Fibroblast of the aortic adventitia (primary cell): ENCODE measurements around the gene VAV2. TPM values are rescaled to one million over a fixed set of nuclear protein-coding genes. Genes with fewer than 3 reads are reported as not detected.

Experiments
- DNase-seq: peaks from one replicate; pipeline ENCODE4 v3.0.0-alpha.2; 2010; ENCODE audit warnings: low read depth
- H3K4me3 ChIP-seq: 2 replicates; pipeline ENCODE4 v1.5.1; 2011; ENCODE audit warnings: low read depth, mild to moderate bottlenecking, control low read depth, low read length, moderate library complexity
- total RNA-seq: library from RNA; depleted of rRNA; stranded (reverse); fragments of >200 nt; gene quantifications from 2 replicates; pipeline ENCODE4 v1.2.3, GENCODE V29; 2012; ENCODE audit warnings: low replicate concordance
- TF ChIP-seq, protein P1 (sequence below): IDR thresholded peaks from 2 replicates; pipeline ENCODE4 v1.5.1; 2011; ENCODE audit warnings: mild to moderate bottlenecking, low read length, control low read depth, inconsistent platforms; ENCODE audit not compliant: insufficient read depth

Gene VAV2
- total RNA-seq, 1 donor = 10.9 TPM

DNA sequence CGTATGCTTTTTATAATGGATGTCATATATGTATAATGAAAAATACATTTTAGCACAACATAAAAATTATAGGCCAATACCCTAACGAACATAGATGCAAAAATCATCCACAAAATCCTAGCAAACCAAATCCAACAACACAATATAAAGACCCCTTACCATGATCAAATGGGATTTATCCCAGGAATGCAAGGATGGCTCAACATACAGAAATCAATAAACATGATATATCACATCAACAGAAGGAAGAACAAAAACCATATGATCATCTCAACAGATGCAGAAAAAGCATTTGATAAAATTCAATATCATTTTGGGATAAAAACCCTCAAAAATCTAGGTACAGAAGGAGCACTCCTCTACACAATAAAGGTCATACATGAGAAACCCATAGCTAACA lies 27.7 kb downstream of the VAV2 start:
- no peak for DNase-seq
- H3K4me3 ChIP-seq = no peak overlapping the region
- TF ChIP-seq, protein P1, sequence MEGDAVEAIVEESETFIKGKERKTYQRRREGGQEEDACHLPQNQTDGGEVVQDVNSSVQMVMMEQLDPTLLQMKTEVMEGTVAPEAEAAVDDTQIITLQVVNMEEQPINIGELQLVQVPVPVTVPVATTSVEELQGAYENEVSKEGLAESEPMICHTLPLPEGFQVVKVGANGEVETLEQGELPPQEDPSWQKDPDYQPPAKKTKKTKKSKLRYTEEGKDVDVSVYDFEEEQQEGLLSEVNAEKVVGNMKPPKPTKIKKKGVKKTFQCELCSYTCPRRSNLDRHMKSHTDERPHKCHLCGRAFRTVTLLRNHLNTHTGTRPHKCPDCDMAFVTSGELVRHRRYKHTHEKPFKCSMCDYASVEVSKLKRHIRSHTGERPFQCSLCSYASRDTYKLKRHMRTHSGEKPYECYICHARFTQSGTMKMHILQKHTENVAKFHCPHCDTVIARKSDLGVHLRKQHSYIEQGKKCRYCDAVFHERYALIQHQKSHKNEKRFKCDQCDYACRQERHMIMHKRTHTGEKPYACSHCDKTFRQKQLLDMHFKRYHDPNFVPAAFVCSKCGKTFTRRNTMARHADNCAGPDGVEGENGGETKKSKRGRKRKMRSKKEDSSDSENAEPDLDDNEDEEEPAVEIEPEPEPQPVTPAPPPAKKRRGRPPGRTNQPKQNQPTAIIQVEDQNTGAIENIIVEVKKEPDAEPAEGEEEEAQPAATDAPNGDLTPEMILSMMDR = no peak

DNA sequence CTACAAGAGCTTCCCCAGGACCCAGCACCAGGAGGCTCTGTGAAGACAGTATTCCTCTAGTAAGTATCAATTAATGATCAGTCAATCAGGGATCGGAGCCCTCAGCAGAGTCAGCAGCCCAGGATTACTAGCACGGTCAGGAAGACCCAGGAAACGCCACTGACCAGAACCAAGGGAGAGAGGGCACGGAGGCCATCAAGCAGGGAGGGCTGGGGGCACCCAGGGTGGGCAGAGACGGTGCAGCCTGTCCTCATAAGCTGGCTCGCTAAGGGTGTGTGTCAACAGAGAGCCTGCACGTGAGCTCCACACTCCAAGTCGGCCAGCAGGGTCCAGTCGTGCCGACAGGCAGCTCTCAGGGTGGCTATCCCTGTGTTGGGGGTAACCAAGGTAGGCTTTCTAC lies 29.0 kb downstream of the VAV2 start:
- TF ChIP-seq, protein P1 = no peak
- no peak for DNase-seq
- H3K4me3 ChIP-seq = no peak overlapping the region

DNA sequence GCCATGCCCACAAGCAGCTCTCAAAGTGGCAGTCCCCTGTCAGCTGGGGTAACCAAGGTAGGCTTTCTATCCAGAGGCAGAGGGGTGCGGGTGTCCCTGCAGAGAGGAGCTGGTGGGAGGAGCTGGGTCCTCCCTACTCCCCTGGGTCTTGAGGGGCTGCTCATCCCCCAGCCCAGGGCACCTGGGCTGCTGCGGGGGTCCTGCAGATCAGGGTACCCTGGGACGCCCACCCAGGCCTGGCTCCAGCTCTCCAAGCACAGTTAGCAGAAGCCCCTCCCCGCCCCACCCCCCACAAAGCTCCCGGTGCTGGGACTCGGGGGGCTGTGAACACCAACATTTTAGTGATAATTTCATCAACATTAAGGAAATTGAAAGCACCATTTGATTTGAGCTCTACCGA lies 29.8 kb downstream of the VAV2 start:
- no peak for DNase-seq

DNA sequence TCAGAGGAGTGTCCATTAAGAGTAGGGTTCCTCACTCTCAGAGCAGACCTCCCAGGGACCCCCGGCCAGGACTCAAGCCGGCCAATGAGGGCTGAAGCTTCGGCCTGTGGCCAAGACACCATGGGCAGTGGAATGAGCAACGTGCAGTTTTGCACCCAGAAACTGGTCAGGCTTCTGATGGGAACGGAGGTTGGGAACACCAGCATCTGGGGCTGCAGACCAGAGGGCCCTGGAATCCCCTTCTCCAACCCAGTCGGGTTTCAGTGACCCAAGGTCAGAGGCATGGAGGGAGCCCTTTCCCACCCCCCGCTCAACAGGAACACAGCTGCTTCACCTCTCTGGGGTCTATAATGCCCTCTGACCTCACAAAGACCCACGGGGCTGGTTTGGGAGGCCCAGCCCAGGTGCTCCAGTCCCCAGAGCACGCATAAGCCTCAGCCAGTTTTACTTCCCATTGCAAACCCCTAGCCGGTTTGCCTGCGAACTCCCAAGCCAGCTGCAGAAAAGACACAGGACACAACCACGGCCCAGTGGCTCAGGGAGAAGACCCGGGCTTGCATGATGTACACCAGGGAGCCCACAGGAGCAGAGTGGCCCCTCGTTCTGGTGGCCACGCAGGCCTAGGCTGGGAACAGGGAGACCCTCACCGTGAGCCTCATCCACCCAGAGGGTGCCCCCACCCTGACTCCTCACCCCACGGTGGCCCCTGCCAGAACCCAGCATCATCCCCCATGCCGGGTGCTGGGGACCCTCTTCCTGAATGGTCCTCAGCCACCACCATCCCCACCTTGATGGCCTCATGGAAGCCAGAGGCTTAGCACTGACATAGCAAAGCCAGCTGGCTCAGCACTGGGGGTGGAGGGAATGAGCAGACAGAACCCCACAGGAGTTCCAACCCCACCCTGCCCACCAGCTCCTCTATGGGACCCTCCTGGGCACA lies 30.6 kb downstream of the VAV2 start:
- TF ChIP-seq, protein P1 = no peak

More for the DNA sequence above, 29.8 kb downstream of the VAV2 start:
- H3K4me3 ChIP-seq = no peak overlapping the region
- TF ChIP-seq, protein P1 = no peak

DNA sequence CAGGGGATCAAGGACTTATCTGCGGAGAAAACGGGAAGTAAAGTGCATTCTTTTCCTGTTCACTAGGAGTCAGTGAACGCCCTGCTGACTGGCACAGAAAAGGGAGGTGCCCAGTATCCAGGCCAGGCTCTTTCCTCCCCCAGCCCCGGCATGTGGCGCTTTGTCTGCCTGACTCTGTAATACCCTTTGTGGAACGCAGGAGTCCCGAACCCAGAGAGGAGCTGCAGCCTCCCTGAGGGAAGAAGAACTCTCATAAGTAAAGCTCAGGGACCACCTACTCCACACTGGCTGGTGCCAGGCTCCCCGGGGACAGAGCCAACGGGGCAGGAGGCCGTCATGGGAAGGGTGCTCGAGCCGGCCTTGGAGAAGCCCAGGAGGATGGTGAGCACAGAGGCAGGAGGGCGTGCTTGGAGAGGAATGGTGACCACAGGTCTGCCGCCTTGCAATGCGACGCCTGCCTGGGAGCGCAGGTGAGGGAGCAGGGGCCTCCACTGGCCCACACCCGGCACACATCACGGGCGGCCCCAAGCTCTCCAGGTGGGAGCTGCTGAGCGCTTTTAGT lies 31.5 kb downstream of the VAV2 start:
- TF ChIP-seq, protein P1 = no peak
- peak; percentile 7 for DNase-seq

More for the DNA sequence above, 30.6 kb downstream of the VAV2 start:
- no peak for DNase-seq
- no peak overlapping the region for H3K4me3 ChIP-seq

DNA sequence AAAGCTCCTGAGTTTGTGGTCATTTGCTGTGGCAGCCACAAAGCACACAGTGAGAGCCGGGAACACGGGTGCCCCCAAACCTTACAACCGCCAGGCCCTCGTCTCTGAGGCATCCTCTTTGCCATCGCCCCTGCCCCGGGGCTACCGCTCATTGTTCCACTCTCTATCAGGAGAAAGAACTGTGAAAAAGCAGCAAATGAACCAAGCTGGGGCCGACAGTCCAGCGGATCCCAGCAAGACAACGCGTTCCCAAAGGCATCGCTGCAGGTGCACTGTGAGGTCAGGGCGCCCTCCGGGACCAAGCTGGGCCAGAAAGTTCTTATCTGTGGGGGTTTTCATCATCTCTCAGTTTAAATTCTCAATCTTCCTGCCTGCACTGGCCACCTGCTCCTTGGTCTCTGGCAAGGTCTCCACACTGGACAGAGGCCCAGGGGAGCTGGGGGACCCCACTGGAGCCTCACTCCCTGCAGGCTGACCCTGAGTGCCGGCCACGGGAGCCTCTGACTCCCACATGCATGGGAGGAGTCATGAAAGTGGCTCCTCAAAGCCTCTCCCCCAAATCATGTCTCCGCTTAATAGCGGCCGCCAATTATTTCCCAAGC lies 32.1 kb downstream of the VAV2 start:
- TF ChIP-seq, protein P1 = no peak
- no peak overlapping the region for H3K4me3 ChIP-seq
- DNase-seq = no peak

More for the DNA sequence above, 31.5 kb downstream of the VAV2 start:
- H3K4me3 ChIP-seq = no peak overlapping the region
